Measurements from ENCODE around the gene SF3B6.
"Not testable (repeated sequence)": the region's sequence is repeated elsewhere in the genome, so short reads cannot be mapped to it uniquely, and the experiment has no call there.

The SF3B6 gene, protein sequence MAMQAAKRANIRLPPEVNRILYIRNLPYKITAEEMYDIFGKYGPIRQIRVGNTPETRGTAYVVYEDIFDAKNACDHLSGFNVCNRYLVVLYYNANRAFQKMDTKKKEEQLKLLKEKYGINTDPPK
- 33.2 to 113 (median 47.1) reads per million in 3 experiments for total RNA-seq

DNA sequence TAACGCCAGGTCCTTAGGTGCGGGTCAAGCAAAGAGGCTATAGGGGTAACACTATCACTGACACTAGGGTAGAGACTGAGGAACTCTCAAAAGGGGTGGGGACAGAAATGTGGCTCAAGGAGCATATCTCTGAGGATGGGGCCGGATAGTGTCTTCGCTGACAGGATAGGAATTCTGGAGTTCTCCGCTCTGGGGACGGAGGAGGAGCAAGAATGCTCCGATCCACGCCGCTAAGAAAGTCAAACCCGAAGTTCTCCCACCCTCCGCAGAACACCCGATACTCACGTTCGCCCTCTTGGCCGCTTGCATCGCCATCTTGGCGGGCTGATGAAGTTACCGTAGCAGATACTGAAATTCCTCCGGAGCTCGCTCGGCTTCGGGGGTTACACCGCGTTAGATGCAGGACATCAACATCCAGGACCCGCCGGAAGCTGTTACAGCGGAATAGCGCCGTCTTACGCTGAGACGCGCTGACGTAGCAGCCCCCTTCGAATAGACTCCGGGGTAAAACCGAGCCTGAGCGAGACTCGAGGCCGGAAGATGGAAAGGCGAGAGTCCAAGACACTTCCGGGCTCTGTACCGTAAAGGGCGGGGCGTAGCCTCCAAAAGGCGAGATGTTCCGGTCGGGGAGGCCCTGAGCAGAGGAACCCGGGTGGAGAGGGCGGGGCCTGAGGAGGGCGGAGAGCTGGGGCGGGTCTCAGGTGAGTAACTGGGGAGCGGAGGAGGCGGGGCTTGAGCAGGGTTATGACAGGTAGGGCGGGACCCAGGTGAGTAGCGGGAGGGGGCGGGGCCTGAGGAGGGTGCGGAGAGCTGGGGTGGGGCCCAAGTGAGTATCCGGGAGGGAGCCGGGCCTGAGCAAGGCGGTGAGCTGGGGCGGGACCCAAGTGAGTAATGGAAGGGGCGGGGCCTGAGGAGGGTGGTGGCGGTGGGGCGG is at the start of gene SF3B6:
Gene SF3B6, minus strand, starts transcription at position 412 of the 934 bp plus-strand sequence. Its CDS starts 97 bp downstream, at position 315.
- DNase-seq = peak; percentile 99

DNA sequence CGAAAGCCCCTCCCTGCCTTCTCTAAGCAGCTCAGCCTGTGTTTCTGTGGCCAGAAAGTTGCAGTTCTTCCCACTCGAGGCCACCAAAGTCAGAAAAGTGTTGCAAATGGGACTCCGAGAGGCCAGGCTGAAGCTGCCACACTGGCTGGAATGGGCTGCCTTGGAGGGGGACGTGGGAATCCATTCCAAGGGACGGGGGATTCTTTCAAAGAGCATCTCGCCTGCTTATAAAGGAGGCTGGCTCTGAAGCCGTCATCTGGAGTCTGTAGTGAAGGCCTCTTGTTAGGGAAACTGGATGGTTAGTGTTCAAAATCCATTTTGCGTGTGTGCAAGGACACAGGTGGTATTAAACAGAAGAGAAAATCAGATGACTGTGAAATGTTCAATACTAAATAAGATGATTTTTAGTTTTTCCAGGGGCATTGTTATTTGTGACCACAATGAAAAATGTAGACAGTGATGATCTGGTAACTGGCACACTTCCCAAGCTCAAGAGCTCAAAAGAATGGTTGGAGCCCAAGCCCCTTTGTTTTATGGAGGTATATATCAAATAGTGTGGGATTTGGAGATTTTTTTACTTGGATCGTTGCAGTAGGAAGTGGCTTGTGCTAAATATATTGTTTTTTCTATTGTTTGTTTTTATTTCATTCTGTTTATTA is 47.9 kb upstream of the SF3B6 start:
- DNase-seq = peak; percentile 4

DNA sequence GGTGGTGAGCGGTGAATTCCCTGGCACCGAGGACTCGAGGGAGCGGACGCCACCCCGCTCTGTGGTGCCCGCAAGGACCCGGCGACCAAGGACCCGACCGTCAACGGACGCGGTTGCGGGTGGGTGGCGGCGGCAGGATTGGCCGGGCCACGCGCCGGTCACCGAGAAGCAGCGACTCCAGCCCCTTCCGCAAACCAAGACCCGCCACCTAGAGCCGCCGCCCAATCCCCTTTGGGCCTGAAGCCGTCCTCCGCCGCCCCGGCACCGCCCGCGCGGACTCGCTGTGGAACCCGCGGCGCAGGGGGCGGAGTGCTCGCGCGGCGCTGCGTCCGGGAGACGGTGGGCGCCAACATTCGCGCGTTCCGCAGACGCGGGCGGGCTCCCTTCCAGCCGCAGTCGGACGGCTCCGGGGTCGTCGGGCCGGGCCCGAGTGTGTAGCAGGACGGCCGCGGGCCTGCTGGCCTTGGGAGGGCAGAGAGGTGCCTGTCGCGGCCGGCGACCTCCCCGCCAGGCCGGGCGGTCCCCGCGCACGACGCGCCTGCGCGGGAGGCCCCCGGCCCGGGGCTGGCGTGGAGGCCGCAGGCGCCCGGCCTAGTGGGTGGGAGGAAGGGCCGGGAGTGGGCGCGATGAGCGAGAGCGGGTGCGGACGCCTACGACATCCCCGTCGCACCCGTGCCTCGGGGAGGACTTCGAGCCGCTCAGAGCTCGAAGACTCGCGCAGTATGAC is 47.2 kb upstream of the SF3B6 start, which contains the start of the genes FAM228B and PFN4:
Gene FAM228B, plus strand, starts transcription at position 275 of the 727 bp plus-strand sequence. CDS start 893 bp downstream, outside the sequence.
Gene PFN4, minus strand, starts transcription at position 140 of the 727 bp plus-strand sequence. CDS start 799 bp downstream, outside the sequence.
- DNase-seq = peak; percentile 27

DNA sequence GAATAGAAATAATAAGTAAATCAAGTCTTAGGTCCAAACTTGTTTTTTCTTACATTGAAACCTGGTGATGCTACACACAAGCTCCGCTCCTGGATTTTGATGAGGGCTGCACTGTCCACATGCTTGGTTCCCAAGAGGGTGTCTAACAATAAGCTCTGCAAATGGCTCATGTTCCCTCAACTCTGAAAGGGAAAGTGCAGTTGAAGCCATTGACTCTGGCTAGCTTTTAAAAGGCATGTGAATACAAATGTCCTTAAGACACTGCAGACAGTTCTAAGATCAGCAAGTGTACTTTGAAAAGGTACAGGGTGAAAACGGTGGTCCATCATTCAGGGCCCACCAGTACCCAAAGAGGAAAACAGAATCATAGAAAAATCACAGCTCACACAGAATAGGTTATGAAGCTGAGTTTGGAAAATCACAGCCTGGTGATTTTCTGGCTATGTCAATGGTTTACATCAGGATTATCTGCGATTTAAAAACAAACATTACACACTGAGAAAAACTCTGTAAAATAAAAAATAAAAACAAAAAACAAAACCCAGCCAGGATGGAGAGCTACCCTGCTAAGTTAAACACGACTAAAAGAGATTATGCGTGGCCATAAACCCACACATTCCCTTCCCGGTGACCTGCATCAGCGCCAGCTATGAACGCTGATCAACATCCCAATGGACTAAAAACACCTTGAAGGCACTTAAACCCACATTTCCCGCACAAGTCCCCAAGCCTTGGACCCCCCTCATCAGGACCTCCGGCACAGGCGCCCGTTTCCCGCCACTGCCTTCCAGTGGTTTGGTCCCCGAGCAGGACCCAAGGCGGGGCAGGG is 46.5 kb upstream of the SF3B6 start:
- DNase-seq = no peak

GRCh38 chr2:24121469-24121868 is 45.3 kb upstream of the SF3B6 start:
- DNase-seq = no peak

DNA sequence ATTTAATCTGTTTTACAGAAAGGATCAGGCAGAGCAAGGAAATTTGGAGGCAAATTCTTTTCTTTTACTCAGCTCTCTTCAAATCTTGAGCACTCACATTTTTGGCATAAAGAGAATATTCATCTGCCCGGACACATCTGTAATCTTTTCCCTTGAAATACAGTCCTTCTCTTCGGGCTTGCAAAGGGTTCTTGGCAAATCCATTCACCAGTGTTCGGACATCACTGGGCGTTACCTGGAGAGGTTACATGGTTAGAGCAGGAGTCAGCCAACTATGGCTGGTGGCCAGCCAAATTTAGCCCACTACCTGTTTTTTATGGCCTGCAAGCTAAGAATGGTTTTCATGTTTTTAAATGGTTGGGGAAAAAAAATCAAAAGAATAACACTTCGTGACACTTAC is 44.9 kb upstream of the SF3B6 start:
- DNase-seq = no peak

GRCh38 chr2:24117902-24118301 is 41.8 kb upstream of the SF3B6 start:
- no peak for DNase-seq

GRCh38 chr2:24115057-24115456 is 38.9 kb upstream of the SF3B6 start:
- no peak for DNase-seq

- DNase-seq = no peak
Measured at GRCh38 chr2:24111407-24111901, 35.3 kb upstream of the SF3B6 start.

DNA sequence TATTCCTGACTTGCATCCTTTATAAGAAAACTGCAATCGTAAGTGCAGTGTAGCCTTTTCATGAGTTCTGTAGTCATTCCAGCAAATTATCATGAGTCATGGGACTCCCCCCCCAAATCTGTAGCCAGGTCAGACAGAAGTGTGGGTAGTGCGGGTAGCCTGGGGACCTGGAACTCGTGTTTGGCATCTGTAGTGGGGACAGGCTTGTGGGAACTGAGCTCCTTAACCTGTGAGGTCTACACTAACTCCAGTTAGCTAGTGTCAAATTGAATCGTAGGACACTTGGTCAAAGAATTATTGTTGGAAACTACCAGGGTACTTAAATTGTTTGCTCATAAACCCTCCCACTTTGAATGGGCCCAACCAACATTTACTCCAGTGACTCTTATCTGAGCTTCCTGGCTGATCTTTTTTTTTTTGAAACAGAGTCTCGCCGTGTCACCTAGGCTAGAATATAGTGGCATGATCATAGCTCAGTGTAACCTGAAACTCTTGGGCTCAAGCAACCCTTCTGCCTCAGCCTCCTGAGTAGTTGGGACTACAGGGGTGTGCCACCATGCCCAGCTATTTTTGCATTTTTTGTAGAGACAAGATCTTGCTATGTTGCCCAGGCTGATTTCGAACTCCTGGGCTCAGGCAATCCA is 34.7 kb upstream of the SF3B6 start:
- no peak for DNase-seq

GRCh38 chr2:24109431-24109830 is 33.3 kb upstream of the SF3B6 start:
- not testable (repeated sequence) for DNase-seq

DNA sequence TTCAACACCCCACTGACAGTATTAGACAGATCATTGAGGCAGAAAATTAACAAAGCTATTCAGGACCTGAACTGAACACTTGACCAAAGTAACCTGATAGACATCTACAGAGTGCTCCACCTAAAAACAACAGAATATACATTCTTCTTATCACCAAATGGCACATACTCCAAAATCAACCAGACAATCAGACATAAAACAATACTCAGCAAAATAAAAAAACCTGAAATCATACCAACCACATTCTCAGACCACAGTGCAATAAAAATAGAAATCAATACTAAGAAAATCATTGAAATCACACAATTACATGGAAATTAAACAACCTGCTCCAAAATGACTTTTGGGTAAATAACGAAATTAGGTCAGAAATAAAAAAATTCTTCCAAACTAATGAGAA is 31.2 kb upstream of the SF3B6 start:
- no peak for DNase-seq

GRCh38 chr2:24106786-24107185 is 30.7 kb upstream of the SF3B6 start:
- DNase-seq = no peak

- DNase-seq = no peak
Measured at GRCh38 chr2:24105816-24106215, 29.7 kb upstream of the SF3B6 start.

GRCh38 chr2:24104906-24105305 is 28.8 kb upstream of the SF3B6 start:
- no peak for DNase-seq

DNA sequence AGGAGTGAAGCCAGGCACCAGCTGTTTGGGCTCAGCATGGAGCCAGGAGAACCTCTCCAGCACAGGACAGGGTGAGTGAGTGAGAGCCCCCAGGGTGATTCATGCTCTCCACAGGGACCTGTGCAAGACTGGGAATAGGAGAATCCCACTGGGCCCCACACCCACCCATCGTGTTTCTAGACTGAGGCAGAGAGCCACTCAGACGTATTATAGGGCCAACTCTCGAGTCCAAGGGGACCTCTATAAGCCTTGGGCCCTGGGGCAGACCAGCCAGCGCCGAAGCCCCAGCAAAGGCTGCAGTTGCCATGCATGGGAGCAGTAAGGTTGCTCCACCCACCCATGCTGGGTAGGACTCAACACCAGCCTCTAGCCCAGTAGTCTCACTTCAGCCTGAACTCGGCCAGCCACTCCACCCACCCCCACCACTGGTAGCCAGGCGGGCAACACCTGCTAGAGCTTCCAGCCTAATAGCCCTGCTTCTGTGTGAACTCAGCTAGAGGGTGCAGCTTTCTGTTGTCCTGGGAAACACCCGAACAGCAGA is 28.1 kb upstream of the SF3B6 start:
- DNase-seq = no peak

GRCh38 chr2:24102677-24103076 is 26.6 kb upstream of the SF3B6 start:
- no peak for DNase-seq

DNA sequence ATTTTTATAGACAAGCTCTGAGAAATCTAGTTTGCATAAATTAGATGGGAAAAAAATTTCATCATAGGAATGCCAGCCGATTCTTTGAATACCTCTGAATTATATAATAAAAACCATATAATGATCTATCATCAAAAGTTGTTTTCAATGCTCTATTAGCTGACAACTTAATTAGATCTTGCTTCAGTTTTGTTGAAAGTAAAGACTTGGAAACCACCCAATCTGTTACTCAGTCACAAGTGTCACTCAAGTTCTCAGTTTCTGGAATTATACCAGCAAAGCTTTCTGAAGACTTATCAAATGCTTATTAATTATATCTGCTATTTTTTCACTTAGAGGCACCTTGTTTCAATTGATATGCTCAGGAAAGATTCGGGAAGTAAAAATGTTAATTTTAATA is 25.9 kb upstream of the SF3B6 start:
- DNase-seq = no peak

DNA sequence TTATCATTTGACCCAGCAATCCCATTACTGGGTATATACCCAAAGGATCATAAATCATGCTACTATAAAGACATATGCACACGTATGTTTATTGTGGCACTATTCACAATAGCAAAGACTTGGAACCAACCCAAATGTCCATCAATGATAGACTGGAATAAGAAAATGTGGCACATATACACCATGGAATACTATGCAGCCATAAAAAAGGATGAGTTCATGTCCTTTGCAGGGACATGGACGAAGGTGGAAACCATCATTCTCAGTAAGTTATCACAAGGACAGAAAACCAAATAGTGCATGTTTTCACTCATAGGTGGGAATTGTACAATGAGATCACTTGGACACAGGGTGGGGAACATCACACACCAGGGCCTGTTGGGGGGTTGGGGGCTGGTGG is 24.6 kb upstream of the SF3B6 start:
- DNase-seq = not testable (repeated sequence)

GRCh38 chr2:24095171-24095677 is 19.1 kb upstream of the SF3B6 start:
- not testable (repeated sequence) for DNase-seq
